A549 (cell line): Measurements from ENCODE around the gene IKZF3. TPM values are rescaled to one million over a fixed set of nuclear protein-coding genes. Genes with fewer than 3 reads are reported as not detected.

Experiments used
- ATAC-seq, 2 experiments: fragments of 200-7000 bp in 1 of 2; fragments of >200 bp in 1 of 2; cut with Nextera tagmentation in 1 of 2; cut with Tn5 transposase in 1 of 2; 3 replicates each; pipeline versions ENCODE4 v1.8.0 to v1.9.1; 2018 to 2020; ENCODE audit warnings: mild to moderate bottlenecking in 1 of 2, moderate library complexity in 1 of 2
- CTCF ChIA-PET: fragments of 300-600 bp; sonication (Branson Sonifier 250); formaldehyde crosslinking; extraction: SDS; loops from one replicate; lab custom pipeline; 2021; ENCODE audit warnings: antibody characterized with exemption, inconsistent platforms; lab: Yijun Ruan, JAX
- POLR2A ChIA-PET: fragments of 350-600 bp; formaldehyde crosslinking; extraction: SDS; loops from one replicate; lab custom pipeline; 2021; ENCODE audit warnings: antibody characterized with exemption, inconsistent platforms; lab: Yijun Ruan, JAX
- DNase-seq, 2 experiments: peaks; one replicate each; pipeline versions ENCODE4 v3.0.0 to v3.0.0-alpha.2; 2011 to 2016; ENCODE audit warnings: low read depth in 1 of 2, low spot score in 1 of 2
- FAIRE-seq: peaks from 2 replicates; lab custom pipeline; 2011; peaks lifted over from hg19 to GRCh38; lab: Jason Lieb, UNC
- H3K27ac ChIP-seq, 2 experiments: fragments of >200 bp; sonication (Bioruptor Twin); formaldehyde crosslinking; 3 replicates each; pipeline ENCODE4 v1.5.1; 2016 to 2017
- H3K4me1 ChIP-seq: fragments of >200 bp; sonication (Bioruptor Twin); formaldehyde crosslinking; 3 replicates; pipeline ENCODE4 v1.6.1; 2016
- H3K4me2 ChIP-seq: fragments of >200 bp; sonication (Bioruptor Twin); formaldehyde crosslinking; 3 replicates; pipeline ENCODE4 v1.6.1; 2016
- H3K4me3 ChIP-seq: fragments of >200 bp; sonication (Bioruptor Twin); formaldehyde crosslinking; 3 replicates; pipeline ENCODE4 v1.5.1; 2016
- H3K9me3 ChIP-seq: fragments of >200 bp; sonication (Bioruptor Twin); formaldehyde crosslinking; 3 replicates; pipeline ENCODE4 v1.6.1; 2016
- BCL3 ChIP-seq: fragments of >200 bp; sonication (Bioruptor Twin); formaldehyde crosslinking; IDR thresholded peaks from 3 replicates; pipeline ENCODE4 v1.6.1; 2016
- CHD2 ChIP-seq: fragments of 150-350 bp; IDR thresholded peaks from 2 replicates; pipeline ENCODE4 v1.6.1; 2014; ENCODE audit warnings: low read length; ENCODE audit not compliant: partially characterized antibody
- CHD4 ChIP-seq: fragments of 200-600 bp; sonication (generic); IDR thresholded peaks from 2 replicates; pipeline ENCODE4 v1.6.1; 2016; ENCODE audit warnings: antibody characterized with exemption, mild to moderate bottlenecking, borderline replicate concordance
- E2F6 ChIP-seq: IDR thresholded peaks from 2 replicates; pipeline ENCODE4 v1.6.1; 2012; ENCODE audit warnings: low read depth, borderline replicate concordance
- EHF ChIP-seq: fragments of 250-450 bp; sonication (Bioruptor Pico); IDR thresholded peaks from 2 replicates; pipeline ENCODE4 v1.5.0; 2020; ENCODE audit warnings: mild to moderate bottlenecking
- ESRRA ChIP-seq: fragments of 150-350 bp; IDR thresholded peaks from 2 replicates; pipeline ENCODE4 v1.6.1; 2014; ENCODE audit warnings: mild to moderate bottlenecking, low read length, borderline replicate concordance
- FOXS1 ChIP-seq: fragments of 250-450 bp; sonication (Bioruptor Pico); IDR thresholded peaks from 2 replicates; pipeline ENCODE4 v1.5.0; 2020; ENCODE audit warnings: mild to moderate bottlenecking, moderate library complexity
- HEYL ChIP-seq: fragments of 250-450 bp; sonication (Bioruptor Pico); IDR thresholded peaks from 2 replicates; pipeline ENCODE4 v1.8.0; 2021; ENCODE audit warnings: mild to moderate bottlenecking, moderate library complexity
- JUNB ChIP-seq: fragments of >200 bp; sonication (Bioruptor Twin); formaldehyde crosslinking; IDR thresholded peaks from 2 replicates; pipeline ENCODE4 v1.6.1; 2016
- NFE2L2 ChIP-seq: fragments of 150-350 bp; conservative IDR thresholded peaks from 2 replicates; pipeline ENCODE4 v1.6.1; 2014; ENCODE audit warnings: low read length
- NPAS2 ChIP-seq: fragments of 250-450 bp; sonication (Bioruptor Pico); IDR thresholded peaks from 2 replicates; pipeline ENCODE4 v1.8.0; 2022; ENCODE audit warnings: mild to moderate bottlenecking, moderate library complexity, borderline replicate concordance
- PHF8 ChIP-seq: fragments of 200-600 bp; sonication (generic); IDR thresholded peaks from 2 replicates; pipeline ENCODE4 v1.6.1; 2016; ENCODE audit warnings: low read depth, mild to moderate bottlenecking, antibody characterized with exemption, moderate library complexity, borderline replicate concordance
- RAD21 ChIP-seq, 2 experiments: fragments of >200 bp in 1 of 2; sonication (Bioruptor Twin) in 1 of 2; formaldehyde crosslinking in 1 of 2; IDR thresholded peaks in 1 of 2; conservative IDR thresholded peaks in 1 of 2; 2 replicates in 1 of 2; 3 replicates in 1 of 2; pipeline ENCODE4 v1.6.1; 2012 to 2018; ENCODE audit warnings: inconsistent platforms in 1 of 2
- RFX5 ChIP-seq: fragments of 450-650 bp; IDR thresholded peaks from 2 replicates; pipeline ENCODE4 v1.7.1; 2014; ENCODE audit warnings: antibody characterized with exemption, mild to moderate bottlenecking, moderate library complexity
- USF2 ChIP-seq: fragments of 450-650 bp; IDR thresholded peaks from 2 replicates; pipeline ENCODE4 v1.6.1; 2014; ENCODE audit warnings: antibody characterized with exemption
- ZC3H11A ChIP-seq: fragments of 450-650 bp; IDR thresholded peaks from 2 replicates; pipeline ENCODE4 v1.6.1; 2014; ENCODE audit warnings: antibody characterized with exemption, mild to moderate bottlenecking
- WGBS: methylation state at CpG from one replicate; pipeline ENCODE4 v1.1.6; 2017; ENCODE audit errors: missing lambda C conversion rate; 5-methylcytosine and 5-hydroxymethylcytosine counted together
- polyA plus RNA-seq, 4 experiments: library from polyadenylated mRNA; depleted of rRNA in 3 of 4; stranded (reverse); fragments of >200 nt; fragmentation: RNase III in 1 of 4; extraction: RNeasy Plus Mini Kit Qiagen cat#74134 plus additional on column Dnase treatment in 1 of 4; gene quantifications; 2 replicates in 3 of 4; 3 replicates in 1 of 4; pipeline ENCODE4 v1.2.3, GENCODE V29; 2011 to 2017
- TF ChIP-seq, protein P1 (sequence below): fragments of 250-450 bp; sonication (Bioruptor Pico); IDR thresholded peaks from 2 replicates; pipeline ENCODE4 v1.5.0; 2021; ENCODE audit warnings: mild to moderate bottlenecking, moderate library complexity, borderline replicate concordance
- TF ChIP-seq, protein P2 (sequence below): IDR thresholded peaks from 2 replicates; pipeline ENCODE4 v1.6.1; 2012
- TF ChIP-seq, protein P3 (sequence below): IDR thresholded peaks from 2 replicates; pipeline ENCODE4 v1.6.1; 2012

Gene IKZF3
- polyA plus RNA-seq, 2 of the 4 experiments (the other 2 are of a cell fraction), result not detected

- TF ChIP-seq USF2 (no peak), HEYL (CRISPR knock-in tag) (no peak), EHF (CRISPR knock-in tag) (no peak), RAD21 (conservative IDR thresholded peaks at IDR 0.05 in 1 of 2, IDR thresholded peaks at IDR 0.05 in 1 of 2) (no peak), NFE2L2 (no peak), RFX5 (no peak), CHD4 (no peak), PHF8 (no peak)
- TF ChIP-seq, protein P1, sequence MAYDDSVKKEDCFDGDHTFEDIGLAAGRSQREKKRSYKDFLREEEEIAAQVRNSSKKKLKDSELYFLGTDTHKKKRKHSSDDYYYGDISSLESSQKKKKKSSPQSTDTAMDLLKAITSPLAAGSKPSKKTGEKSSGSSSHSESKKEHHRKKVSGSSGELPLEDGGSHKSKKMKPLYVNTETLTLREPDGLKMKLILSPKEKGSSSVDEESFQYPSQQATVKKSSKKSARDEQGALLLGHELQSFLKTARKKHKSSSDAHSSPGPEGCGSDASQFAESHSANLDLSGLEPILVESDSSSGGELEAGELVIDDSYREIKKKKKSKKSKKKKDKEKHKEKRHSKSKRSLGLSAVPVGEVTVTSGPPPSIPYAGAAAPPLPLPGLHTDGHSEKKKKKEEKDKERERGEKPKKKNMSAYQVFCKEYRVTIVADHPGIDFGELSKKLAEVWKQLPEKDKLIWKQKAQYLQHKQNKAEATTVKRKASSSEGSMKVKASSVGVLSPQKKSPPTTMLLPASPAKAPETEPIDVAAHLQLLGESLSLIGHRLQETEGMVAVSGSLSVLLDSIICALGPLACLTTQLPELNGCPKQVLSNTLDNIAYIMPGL, result no peak
- TF ChIP-seq, protein P2, sequence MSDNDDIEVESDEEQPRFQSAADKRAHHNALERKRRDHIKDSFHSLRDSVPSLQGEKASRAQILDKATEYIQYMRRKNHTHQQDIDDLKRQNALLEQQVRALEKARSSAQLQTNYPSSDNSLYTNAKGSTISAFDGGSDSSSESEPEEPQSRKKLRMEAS, result no peak
- H3K4me2 ChIP-seq, result no peak overlapping the region
- ATAC-seq (no peak), FAIRE-seq (no peak), DNase-seq (no peak)
- ChIA-PET CTCF (interaction anchor here (0.6 to 1.2 kb wide), 4 partner anchors 9 to 1499 kb away, joined by 3 to 4 read pairs (median 3); no protein-coding TSS in a partner anchor), POLR2A (no interaction called here)
- no peak overlapping the region for H3K4me3 ChIP-seq
- WGBS, result 14% methylated on average over 8 of the region's 8 CpGs
- H3K27ac ChIP-seq, result no peak overlapping the region
- H3K4me1 ChIP-seq, result no peaks in the 10 kb centered on the region
- H3K9me3 ChIP-seq, result no peaks in the 10 kb centered on the region
Observed at GRCh38 chr17:39845052-39845846, 18.9 kb downstream of the IKZF3 start.

DNA sequence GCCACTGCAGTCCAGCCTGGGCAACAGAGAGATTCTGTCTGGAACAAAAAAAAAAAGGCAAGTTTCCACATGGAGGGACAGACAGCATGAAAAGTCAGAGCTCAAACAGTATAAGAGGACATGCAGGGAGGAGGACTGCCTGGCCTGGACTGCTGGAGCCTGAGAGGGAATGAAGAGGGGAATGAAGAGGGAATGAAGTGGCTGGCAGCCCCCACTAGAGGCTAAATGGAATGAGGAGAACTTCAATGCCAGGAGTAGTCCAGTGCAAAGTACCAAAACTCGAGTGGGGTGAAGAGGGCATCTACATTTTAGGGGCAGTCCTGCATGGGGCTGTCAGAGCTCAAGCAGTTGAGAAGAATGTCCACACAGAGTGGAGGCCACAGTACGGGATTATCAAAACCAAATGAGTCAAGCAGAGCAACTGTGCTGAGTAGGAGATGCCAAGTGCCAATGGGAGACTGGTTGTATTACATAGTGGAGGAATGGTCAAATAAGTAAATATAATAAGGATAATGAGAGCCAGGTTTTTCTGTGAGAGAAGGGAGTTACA, 22.9 kb downstream of the IKZF3 start:
- TF ChIP-seq E2F6 (no peak), JUNB (no peak)
- ChIA-PET POLR2A (no interaction called here), CTCF (interaction anchor here (1.0 kb wide), 1 partner anchor 13 kb away, joined by 3 read pairs; no protein-coding TSS in a partner anchor)
- Histone ChIP-seq H3K9me3 (peaks cover 28% of the 10 kb centered on the region; the same call in 2 of the 3 replicates), H3K4me1 (no peaks in the 10 kb centered on the region), H3K27ac (no peak overlapping the region), H3K4me2 (no peak overlapping the region), H3K4me3 (no peak overlapping the region)
- 35% methylated on average over 2 of the region's 2 CpGs for WGBS
- DNase-seq (no peak), FAIRE-seq (no peak), ATAC-seq (no peak)

GRCh38 chr17:39838784-39839183, 25.3 kb downstream of the IKZF3 start:
- WGBS, result 0% methylated on average over 1 of the region's 1 CpG
- Histone ChIP-seq H3K4me3 (no peak overlapping the region), H3K4me2 (no peak overlapping the region), H3K4me1 (no peaks in the 10 kb centered on the region), H3K27ac (no peak overlapping the region), H3K9me3 (peaks cover 38% of the 10 kb centered on the region; the same call in 2 of the 3 replicates)
- ATAC-seq, result no peak
- CTCF ChIA-PET, result interaction anchor here (0.6 kb wide), 1 partner anchor 128 kb away, joined by 7 read pairs; no protein-coding TSS in a partner anchor
- DNase-seq, result no peak
- POLR2A ChIA-PET, result no interaction called here
- no peak for TF ChIP-seq NPAS2 (CRISPR knock-in tag)
- no peak for TF ChIP-seq BCL3
- no peak for TF ChIP-seq ZC3H11A
- no peak for TF ChIP-seq ESRRA
- TF ChIP-seq, protein P3, sequence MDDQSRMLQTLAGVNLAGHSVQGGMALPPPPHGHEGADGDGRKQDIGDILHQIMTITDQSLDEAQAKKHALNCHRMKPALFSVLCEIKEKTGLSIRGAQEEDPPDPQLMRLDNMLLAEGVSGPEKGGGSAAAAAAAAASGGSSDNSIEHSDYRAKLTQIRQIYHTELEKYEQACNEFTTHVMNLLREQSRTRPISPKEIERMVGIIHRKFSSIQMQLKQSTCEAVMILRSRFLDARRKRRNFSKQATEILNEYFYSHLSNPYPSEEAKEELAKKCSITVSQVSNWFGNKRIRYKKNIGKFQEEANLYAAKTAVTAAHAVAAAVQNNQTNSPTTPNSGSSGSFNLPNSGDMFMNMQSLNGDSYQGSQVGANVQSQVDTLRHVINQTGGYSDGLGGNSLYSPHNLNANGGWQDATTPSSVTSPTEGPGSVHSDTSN, result no peak
- TF ChIP-seq, protein P2, result no peak
- no peak for TF ChIP-seq FOXS1 (CRISPR knock-in tag)
- no peak for TF ChIP-seq CHD2
- FAIRE-seq, result no peak
